ENCODE measurements around the gene GLRA1.

DNA sequence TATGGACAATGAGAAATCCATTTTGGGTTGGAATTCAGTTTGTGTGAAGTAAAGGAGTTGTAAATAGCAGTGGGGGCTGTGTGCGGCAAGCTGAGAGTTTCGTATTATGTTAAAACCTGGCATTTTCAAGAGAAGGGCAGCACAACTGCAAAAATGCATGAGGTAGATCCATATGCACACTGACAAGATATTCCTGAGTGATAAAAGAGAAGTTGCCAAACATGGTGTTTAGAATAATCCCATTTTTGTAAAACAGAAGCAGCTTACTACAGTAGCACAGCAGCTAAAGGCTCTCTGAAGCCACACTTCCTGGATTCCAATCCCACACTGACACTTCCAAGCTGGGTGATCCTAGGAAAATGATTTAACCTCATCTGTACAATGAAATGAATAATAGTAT, 11.2 kb downstream of the GLRA1 start:
- TF ChIP-seq, protein P1, sequence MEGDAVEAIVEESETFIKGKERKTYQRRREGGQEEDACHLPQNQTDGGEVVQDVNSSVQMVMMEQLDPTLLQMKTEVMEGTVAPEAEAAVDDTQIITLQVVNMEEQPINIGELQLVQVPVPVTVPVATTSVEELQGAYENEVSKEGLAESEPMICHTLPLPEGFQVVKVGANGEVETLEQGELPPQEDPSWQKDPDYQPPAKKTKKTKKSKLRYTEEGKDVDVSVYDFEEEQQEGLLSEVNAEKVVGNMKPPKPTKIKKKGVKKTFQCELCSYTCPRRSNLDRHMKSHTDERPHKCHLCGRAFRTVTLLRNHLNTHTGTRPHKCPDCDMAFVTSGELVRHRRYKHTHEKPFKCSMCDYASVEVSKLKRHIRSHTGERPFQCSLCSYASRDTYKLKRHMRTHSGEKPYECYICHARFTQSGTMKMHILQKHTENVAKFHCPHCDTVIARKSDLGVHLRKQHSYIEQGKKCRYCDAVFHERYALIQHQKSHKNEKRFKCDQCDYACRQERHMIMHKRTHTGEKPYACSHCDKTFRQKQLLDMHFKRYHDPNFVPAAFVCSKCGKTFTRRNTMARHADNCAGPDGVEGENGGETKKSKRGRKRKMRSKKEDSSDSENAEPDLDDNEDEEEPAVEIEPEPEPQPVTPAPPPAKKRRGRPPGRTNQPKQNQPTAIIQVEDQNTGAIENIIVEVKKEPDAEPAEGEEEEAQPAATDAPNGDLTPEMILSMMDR (IDR thresholded peaks at IDR 0.05), result no peak
- no peak for TF ChIP-seq POLR2AphosphoS5 (IDR thresholded peaks at IDR 0.05)
